Brain microvascular endothelial cell (primary cell): ENCODE measurements around the gene CERS6.

ENCODE experiments used
- DNase-seq: peaks from one replicate; pipeline ENCODE4 v3.0.0-alpha.2; 2020
- H3K27ac ChIP-seq: fragments of 250-450 bp; sonication (Bioruptor Pico); 2 replicates; pipeline ENCODE4 v1.5.1; 2020; ENCODE audit warnings: mild to moderate bottlenecking, moderate library complexity
- H3K27me3 ChIP-seq: fragments of 250-450 bp; sonication (Bioruptor Pico); replicated peaks from 2 replicates; pipeline ENCODE4 v1.5.1; 2020; ENCODE audit warnings: mild to moderate bottlenecking
- H3K36me3 ChIP-seq: fragments of 250-450 bp; sonication (Bioruptor Pico); replicated peaks from 2 replicates; pipeline ENCODE4 v1.5.1; 2020; ENCODE audit warnings: mild to moderate bottlenecking
- H3K4me3 ChIP-seq: 2 replicates; pipeline ENCODE4 v1.5.1; 2011; ENCODE audit warnings: low read depth, mild to moderate bottlenecking, control low read depth, low read length, moderate library complexity
- in situ Hi-C: cut with HindIII; loops from 2 replicates; pipeline ENCODE4 v1.10.0; 2017; ENCODE audit warnings: low sequenced_read_pairs, low pct_ligation_motif_present
- TF ChIP-seq, protein P1 (sequence below): IDR thresholded peaks from 2 replicates; pipeline ENCODE4 v1.5.1; 2011; ENCODE audit warnings: low read depth, mild to moderate bottlenecking, moderate library complexity, low read length, control low read depth, inconsistent platforms; ENCODE audit errors: missing control alignments

Gene CERS6

DNA sequence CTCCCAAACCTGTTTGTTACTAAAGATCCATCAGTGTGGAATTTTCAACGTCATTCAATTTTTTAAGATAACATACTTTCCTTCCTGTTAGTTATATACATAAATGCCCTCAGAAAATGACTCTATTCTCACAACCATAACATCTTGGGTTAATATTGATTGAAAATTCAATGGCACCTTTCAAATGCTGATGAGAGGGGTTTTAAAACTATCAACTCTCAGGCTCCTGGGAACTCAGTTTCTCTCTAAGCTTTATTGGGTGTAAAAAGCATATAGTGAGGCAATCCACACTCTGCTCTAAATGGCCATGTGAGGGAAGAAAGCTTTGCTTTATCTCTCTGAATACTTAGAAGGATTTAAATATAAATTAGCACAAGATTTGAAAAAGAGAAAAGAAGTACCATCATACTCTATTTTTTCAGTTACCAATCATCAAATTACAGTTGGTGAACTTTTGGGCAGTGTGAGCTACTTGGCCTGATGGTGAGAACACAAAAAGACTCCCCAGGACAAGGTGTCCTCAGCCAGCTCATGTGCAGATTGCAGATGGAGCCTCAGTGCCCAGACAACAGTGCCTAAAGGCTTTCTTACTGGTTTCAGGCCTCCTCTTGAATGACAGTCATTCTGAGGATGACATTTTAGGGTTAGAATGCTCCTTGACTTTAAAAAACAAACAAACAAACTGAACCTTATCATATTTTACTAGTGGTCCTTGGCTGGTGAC is 24.6 kb upstream of the CERS6 start:
- no peak for DNase-seq
- in situ Hi-C loops, result no loop called here
- no peak overlapping the region for H3K4me3 ChIP-seq
- H3K27me3 ChIP-seq, result no peaks in the 10 kb centered on the region
- no peak overlapping the region for H3K27ac ChIP-seq
- no peaks in the 10 kb centered on the region for H3K36me3 ChIP-seq
- TF ChIP-seq, protein P1, sequence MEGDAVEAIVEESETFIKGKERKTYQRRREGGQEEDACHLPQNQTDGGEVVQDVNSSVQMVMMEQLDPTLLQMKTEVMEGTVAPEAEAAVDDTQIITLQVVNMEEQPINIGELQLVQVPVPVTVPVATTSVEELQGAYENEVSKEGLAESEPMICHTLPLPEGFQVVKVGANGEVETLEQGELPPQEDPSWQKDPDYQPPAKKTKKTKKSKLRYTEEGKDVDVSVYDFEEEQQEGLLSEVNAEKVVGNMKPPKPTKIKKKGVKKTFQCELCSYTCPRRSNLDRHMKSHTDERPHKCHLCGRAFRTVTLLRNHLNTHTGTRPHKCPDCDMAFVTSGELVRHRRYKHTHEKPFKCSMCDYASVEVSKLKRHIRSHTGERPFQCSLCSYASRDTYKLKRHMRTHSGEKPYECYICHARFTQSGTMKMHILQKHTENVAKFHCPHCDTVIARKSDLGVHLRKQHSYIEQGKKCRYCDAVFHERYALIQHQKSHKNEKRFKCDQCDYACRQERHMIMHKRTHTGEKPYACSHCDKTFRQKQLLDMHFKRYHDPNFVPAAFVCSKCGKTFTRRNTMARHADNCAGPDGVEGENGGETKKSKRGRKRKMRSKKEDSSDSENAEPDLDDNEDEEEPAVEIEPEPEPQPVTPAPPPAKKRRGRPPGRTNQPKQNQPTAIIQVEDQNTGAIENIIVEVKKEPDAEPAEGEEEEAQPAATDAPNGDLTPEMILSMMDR, result no peak

DNA sequence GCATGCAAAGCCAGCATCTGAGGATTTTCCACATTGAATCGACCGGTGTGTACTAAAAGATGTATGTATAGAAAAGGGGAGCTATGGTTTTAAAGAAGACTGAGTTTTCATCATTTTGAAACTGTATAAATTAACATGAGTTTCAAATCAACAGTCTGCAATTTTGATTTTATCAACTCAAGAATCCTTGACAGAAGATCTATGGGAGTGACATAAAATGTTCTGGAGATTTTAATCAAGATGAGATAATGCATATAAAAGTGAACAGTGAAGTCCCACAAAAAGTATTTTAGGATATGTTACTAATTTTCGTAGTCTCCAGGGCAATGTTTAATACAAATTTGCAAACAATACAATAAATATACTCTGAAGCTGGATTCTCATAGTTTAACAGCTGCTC is 24.0 kb upstream of the CERS6 start:
- no peaks in the 10 kb centered on the region for H3K27me3 ChIP-seq
- H3K27ac ChIP-seq, result no peak overlapping the region
- H3K36me3 ChIP-seq, result no peaks in the 10 kb centered on the region
- no peak overlapping the region for H3K4me3 ChIP-seq
- no peak for DNase-seq
- in situ Hi-C loops, result no loop called here
- TF ChIP-seq, protein P1, result no peak

DNA sequence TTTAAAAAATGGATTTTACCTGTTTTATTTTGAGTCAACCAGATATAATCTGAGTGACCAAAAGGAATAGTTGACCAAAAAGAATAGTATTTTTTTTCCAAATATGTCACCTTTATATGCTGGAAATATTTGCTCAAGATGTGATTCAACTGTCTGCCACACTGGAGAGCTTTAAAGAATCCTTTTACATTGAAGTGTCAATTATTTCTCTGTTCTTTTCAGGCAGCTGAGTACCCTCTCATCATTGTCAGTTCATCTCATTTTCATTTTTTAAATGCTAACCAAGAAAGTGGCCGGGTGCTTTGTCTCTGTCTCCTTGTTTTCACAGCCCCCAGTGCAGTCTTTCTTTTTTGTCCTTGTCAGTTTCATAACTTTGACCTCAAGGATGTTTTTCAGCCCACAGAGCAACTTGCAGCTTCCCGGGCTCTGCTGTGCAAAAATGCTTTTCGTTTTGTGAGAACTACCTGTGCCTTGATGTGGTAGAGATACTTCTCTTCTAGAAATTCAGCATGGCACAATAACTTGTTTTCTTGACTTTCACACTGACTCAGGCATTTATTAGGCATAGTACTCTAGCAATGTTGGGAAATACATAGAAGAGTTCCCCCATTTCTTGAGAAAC is 23.4 kb upstream of the CERS6 start:
- Histone ChIP-seq H3K4me3 (no peak overlapping the region), H3K27me3 (no peaks in the 10 kb centered on the region), H3K36me3 (no peaks in the 10 kb centered on the region), H3K27ac (no peak overlapping the region)
- no peak for DNase-seq
- TF ChIP-seq, protein P1, result no peak
- in situ Hi-C loops, result no loop called here

DNA sequence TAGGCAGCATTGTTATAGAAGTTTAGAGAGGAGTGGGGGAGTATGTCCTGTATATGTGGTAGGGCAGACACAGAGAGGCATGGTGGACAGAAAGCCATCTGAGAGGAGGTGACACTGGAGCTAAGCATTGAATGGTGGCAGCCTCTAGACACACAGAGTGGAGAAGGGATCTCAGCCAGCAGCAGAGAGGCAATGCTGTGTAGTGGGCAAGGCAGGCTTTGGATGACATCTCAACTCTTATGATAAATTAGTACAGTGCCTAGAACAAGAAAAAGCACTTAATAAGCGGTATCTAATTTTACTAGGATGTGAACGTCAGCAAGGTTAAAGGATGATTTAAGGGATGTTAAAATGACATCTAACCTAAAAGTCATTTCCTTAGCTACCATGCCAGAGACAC is 22.5 kb upstream of the CERS6 start:
- TF ChIP-seq, protein P1, result no peak
- H3K27me3 ChIP-seq, result no peaks in the 10 kb centered on the region
- no peak overlapping the region for H3K27ac ChIP-seq
- in situ Hi-C loops, result no loop called here
- no peak for DNase-seq
- H3K36me3 ChIP-seq, result no peaks in the 10 kb centered on the region
- no peak overlapping the region for H3K4me3 ChIP-seq

DNA sequence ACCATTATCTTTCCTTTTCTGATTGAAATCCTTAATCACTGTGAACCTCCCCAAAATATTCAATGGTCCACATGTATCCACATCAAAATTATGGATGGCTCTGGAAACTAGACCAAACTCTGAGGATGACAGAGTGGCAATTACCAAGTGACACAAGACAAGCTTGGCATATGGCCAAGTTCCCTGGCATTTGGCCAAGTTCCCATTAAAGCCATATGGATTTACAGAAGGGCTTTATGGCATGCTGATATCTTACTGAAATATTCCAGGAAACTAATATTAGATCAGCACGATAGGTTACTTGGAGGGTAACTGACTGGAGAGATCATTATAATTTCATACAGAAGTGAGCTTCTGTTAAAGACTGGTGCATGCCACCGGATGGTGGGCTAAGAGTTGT is 21.9 kb upstream of the CERS6 start:
- in situ Hi-C loops, result no loop called here
- Histone ChIP-seq H3K4me3 (no peak overlapping the region), H3K36me3 (no peaks in the 10 kb centered on the region), H3K27ac (no peak overlapping the region), H3K27me3 (no peaks in the 10 kb centered on the region)
- no peak for DNase-seq
- TF ChIP-seq, protein P1, result no peak
